K562 (cell line): Measurements from ENCODE around the gene ZNF429. TPM values are rescaled to one million over a fixed set of nuclear protein-coding genes. Genes with fewer than 3 reads are reported as not detected.

ENCODE experiments used
- ADNP ChIP-seq: fragments of 200-800 bp; sonication (Bioruptor generic); IDR thresholded peaks from 2 replicates; pipeline ENCODE4 v1.6.1; 2016; ENCODE audit warnings: missing genetic modification characterization, missing compliant biosample characterization
- FOXK2 ChIP-seq, 2 experiments: fragments of 450-650 bp; IDR thresholded peaks in 1 of 2; conservative IDR thresholded peaks in 1 of 2; 2 replicates each; pipeline ENCODE4 v1.6.1; 2016; ENCODE audit warnings: low read depth in 2 of 2, mild to moderate bottlenecking in 1 of 2
- JUN ChIP-seq, 2 experiments: sonication (generic) in 1 of 2; formaldehyde crosslinking in 1 of 2; IDR thresholded peaks; 2 replicates each; pipeline versions ENCODE4 v1.6.1 to v1.8.0; 2012 to 2022; ENCODE audit warnings: borderline replicate concordance in 2 of 2, mild to moderate bottlenecking in 2 of 2, improper control_type of control experiment in 1 of 2, low read depth in 1 of 2, low read length in 1 of 2, missing genetic modification reagents in 1 of 2
- MGA ChIP-seq: fragments of 450-650 bp; IDR thresholded peaks from 2 replicates; pipeline ENCODE4 v1.6.1; 2016; ENCODE audit warnings: mild to moderate bottlenecking, moderate library complexity
- SMARCE1 ChIP-seq: fragments of 450-650 bp; IDR thresholded peaks from 2 replicates; pipeline ENCODE4 v1.7.1; 2016; ENCODE audit warnings: mild to moderate bottlenecking
- XRCC5 ChIP-seq: fragments of 200-400 bp; formaldehyde crosslinking; IDR thresholded peaks from 2 replicates; pipeline ENCODE4 v1.6.1; 2017; ENCODE audit warnings: low read depth, mild to moderate bottlenecking, low read length
- ZBTB2 ChIP-seq: fragments of 450-650 bp; IDR thresholded peaks from 2 replicates; pipeline ENCODE4 v1.6.1; 2016; ENCODE audit warnings: antibody characterized with exemption
- polyA plus RNA-seq, 8 experiments: library from polyadenylated mRNA; depleted of rRNA in 4 of 8; stranded (reverse) in 5 of 8; unstranded in 3 of 8; fragments of >200 nt; fragmentation: Nextera tagmentation in 2 of 8; fragmentation: Illumina TruSeq in 1 of 8; extraction: Ambion mirVana in 2 of 8; extraction: Trizol in 1 of 8; gene quantifications; 2 replicates each; pipeline versions ENCODE4 v1.2.1 to v1.2.3, GENCODE V29; 2011 to 2014; ENCODE audit warnings: inconsistent platforms in 1 of 8, missing spikeins in 1 of 8
- total RNA-seq, 7 experiments: library from RNA; depleted of rRNA in 6 of 7; stranded (reverse); fragments of >200 nt in 6 of 7; fragmentation: Illumina TruSeq in 2 of 7; extraction: Trizol in 2 of 7; gene quantifications; 2 replicates each; pipeline versions ENCODE4 v1.2.1 to v1.2.3, GENCODE V29; 2011 to 2021; ENCODE audit warnings: low replicate concordance in 1 of 7
- TF ChIP-seq, protein P1 (sequence below): fragments of 450-650 bp; IDR thresholded peaks from one replicate; pipeline ENCODE4 v1.6.1; 2018; ENCODE audit warnings: mild to moderate bottlenecking, moderate library complexity; ENCODE audit not compliant: partially characterized antibody
- TF ChIP-seq, protein P2 (sequence below): fragments of 450-650 bp; conservative IDR thresholded peaks from 2 replicates; pipeline ENCODE4 v1.6.1; 2016; ENCODE audit warnings: missing genetic modification characterization, low read depth, mild to moderate bottlenecking, missing compliant biosample characterization, moderate library complexity
- TF ChIP-seq, protein P3 (sequence below): fragments of 450-650 bp; formaldehyde crosslinking; IDR thresholded peaks from 2 replicates; pipeline ENCODE4 v1.4.0; 2020; ENCODE audit warnings: mild to moderate bottlenecking, moderate library complexity

Gene ZNF429
- total and polyA plus RNA-seq, 9 of the 15 experiments (the other 6 are each of a cell fraction or from before 2014, with no cell fraction given), result 11.4 to 24.5 (median 16.3) TPM

DNA sequence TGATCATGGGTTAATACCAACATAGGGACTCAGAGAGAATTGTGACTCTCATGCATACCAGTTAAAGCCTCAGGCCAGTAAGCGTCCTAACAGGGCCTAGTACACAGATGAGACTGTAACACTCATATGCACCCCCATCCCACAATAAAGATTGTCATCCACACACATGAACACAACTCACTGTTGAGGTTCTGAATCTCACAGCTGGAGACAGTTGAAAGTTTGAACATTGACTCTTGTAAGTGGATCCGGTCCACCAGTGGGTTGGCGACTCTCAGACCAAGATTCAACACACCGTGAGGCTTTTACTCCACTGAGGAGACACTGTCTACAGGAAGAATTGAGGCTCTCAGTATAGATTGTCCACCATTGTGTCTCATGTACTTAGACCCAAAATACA is 88.1 kb downstream of the ZNF429 start (continued):
- 0 out of 2 replicates have a peak, but pooled peaks have one; percentile 6 for TF ChIP-seq MGA
- TF ChIP-seq, protein P1, sequence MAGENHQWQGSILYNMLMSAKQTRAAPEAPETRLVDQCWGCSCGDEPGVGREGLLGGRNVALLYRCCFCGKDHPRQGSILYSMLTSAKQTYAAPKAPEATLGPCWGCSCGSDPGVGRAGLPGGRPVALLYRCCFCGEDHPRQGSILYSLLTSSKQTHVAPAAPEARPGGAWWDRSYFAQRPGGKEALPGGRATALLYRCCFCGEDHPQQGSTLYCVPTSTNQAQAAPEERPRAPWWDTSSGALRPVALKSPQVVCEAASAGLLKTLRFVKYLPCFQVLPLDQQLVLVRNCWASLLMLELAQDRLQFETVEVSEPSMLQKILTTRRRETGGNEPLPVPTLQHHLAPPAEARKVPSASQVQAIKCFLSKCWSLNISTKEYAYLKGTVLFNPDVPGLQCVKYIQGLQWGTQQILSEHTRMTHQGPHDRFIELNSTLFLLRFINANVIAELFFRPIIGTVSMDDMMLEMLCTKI, result no peak
- peak; percentile 18; the same call in 1 of the 2 replicates for TF ChIP-seq ADNP (tag)
- no peak for TF ChIP-seq ZBTB2
- TF ChIP-seq, protein P2, sequence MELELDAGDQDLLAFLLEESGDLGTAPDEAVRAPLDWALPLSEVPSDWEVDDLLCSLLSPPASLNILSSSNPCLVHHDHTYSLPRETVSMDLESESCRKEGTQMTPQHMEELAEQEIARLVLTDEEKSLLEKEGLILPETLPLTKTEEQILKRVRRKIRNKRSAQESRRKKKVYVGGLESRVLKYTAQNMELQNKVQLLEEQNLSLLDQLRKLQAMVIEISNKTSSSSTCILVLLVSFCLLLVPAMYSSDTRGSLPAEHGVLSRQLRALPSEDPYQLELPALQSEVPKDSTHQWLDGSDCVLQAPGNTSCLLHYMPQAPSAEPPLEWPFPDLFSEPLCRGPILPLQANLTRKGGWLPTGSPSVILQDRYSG (tag), result 0 out of 2 replicates have a peak, but pooled peaks have one; percentile 24
- TF ChIP-seq FOXK2 (conservative IDR thresholded peaks at IDR 0.05 in 1 of 2, IDR thresholded peaks at IDR 0.05 in 1 of 2; ENCODE audit: low read depth in 2 of 2), result no peak
- TF ChIP-seq, protein P3, sequence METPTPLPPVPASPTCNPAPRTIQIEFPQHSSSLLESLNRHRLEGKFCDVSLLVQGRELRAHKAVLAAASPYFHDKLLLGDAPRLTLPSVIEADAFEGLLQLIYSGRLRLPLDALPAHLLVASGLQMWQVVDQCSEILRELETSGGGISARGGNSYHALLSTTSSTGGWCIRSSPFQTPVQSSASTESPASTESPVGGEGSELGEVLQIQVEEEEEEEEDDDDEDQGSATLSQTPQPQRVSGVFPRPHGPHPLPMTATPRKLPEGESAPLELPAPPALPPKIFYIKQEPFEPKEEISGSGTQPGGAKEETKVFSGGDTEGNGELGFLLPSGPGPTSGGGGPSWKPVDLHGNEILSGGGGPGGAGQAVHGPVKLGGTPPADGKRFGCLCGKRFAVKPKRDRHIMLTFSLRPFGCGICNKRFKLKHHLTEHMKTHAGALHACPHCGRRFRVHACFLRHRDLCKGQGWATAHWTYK (CRISPR knock-in tag), result 0 out of 2 replicates have a peak, but pooled peaks have one; percentile 12
- no peak for TF ChIP-seq XRCC5
- TF ChIP-seq SMARCE1, result no peak
- TF ChIP-seq JUN (IDR thresholded peaks at IDR 0.05; ENCODE audit: borderline replicate concordance, low read depth, low read length), result no peak
- TF ChIP-seq JUN (CRISPR knock-in tag; IDR thresholded peaks at IDR 0.05; ENCODE audit: borderline replicate concordance), result no peak
